ENCODE measurements around the gene GRIK1.
"Not testable (repeated sequence)": the region's sequence is repeated elsewhere in the genome, so short reads cannot be mapped to it uniquely, and the experiment has no call there.

Gene GRIK1

GRCh38 chr21:29939924-29940275 is at the start of gene GRIK1:
TSS of gene GRIK1 (minus strand) at chr21:29939996.
- DNase-seq: no peak

GRCh38 chr21:29987762-29988161 is 48.0 kb upstream of the GRIK1 start:
- no peak for DNase-seq

- DNase-seq: no peak
Measured at GRCh38 chr21:29985866-29986265, 46.1 kb upstream of the GRIK1 start.

GRCh38 chr21:29979043-29979442 is 39.2 kb upstream of the GRIK1 start:
- no peak for DNase-seq

- no peak for DNase-seq
Measured at GRCh38 chr21:29975776-29976175, 36.0 kb upstream of the GRIK1 start.

GRCh38 chr21:29973258-29973657 is 33.5 kb upstream of the GRIK1 start:
- DNase-seq: no peak

GRCh38 chr21:29961291-29962027 is 21.7 kb upstream of the GRIK1 start:
- DNase-seq: no peak

GRCh38 chr21:29958551-29958950 is 18.8 kb upstream of the GRIK1 start:
- DNase-seq: no peak

GRCh38 chr21:29958035-29958434 is 18.2 kb upstream of the GRIK1 start:
- not testable (repeated sequence) for DNase-seq

GRCh38 chr21:29953690-29954089 is 13.9 kb upstream of the GRIK1 start:
- no peak for DNase-seq

GRCh38 chr21:29953072-29953471 is 13.3 kb upstream of the GRIK1 start:
- no peak for DNase-seq

GRCh38 chr21:29951911-29952310 is 12.1 kb upstream of the GRIK1 start:
- DNase-seq: no peak

- DNase-seq: no peak
Measured at GRCh38 chr21:29949991-29950390, 10.2 kb upstream of the GRIK1 start.

GRCh38 chr21:29947119-29947518 is 7.3 kb upstream of the GRIK1 start:
- no peak for DNase-seq

GRCh38 chr21:29943885-29944284 is 4.1 kb upstream of the GRIK1 start:
- no peak for DNase-seq

- DNase-seq: no peak
Measured at GRCh38 chr21:29942034-29942433, 2.2 kb upstream of the GRIK1 start.

GRCh38 chr21:29940991-29941390 is 1.2 kb upstream of the GRIK1 start:
- no peak for DNase-seq

GRCh38 chr21:29940361-29940760 is 565 bp upstream of the GRIK1 start:
- no peak for DNase-seq

GRCh38 chr21:29939104-29939923 is 482 bp downstream of the GRIK1 start:
- DNase-seq: no peak

- DNase-seq: no peak
Measured at GRCh38 chr21:29938776-29939103, 1.1 kb downstream of the GRIK1 start.

- DNase-seq: no peak
Measured at GRCh38 chr21:29933088-29933487, 6.7 kb downstream of the GRIK1 start.

- no peak for DNase-seq
Measured at GRCh38 chr21:29928537-29928936, 11.3 kb downstream of the GRIK1 start.

GRCh38 chr21:29920938-29921337 is 18.9 kb downstream of the GRIK1 start:
- DNase-seq: no peak

- no peak for DNase-seq
Measured at GRCh38 chr21:29914326-29914725, 25.5 kb downstream of the GRIK1 start.

- no peak for DNase-seq
Measured at GRCh38 chr21:29909571-29909970, 30.2 kb downstream of the GRIK1 start.
